Stimulated activated naive CD8-positive, alpha-beta T cell treated with anti-CD3 and anti-CD28 coated beads, Interleukin-15, amount 100 ng/mL, for 72 hours (primary cell): ENCODE data around the gene KIF1B.
A peak's percentile ranks its signal among the peaks of the same experiment; 100 is the strongest.
"Not testable (repeated sequence)": the region's sequence is repeated elsewhere in the genome, so short reads cannot be mapped to it uniquely, and the experiment has no call there.

Experiments
- ATAC-seq: fragments of 150-1000 bp; cut with Tn5 transposase; 2 replicates; pipeline ENCODE4 v1.10.0; 2021; ENCODE audit warnings: mild to moderate bottlenecking, moderate library complexity
- DNase-seq, 2 donors: peaks; one replicate each; pipeline ENCODE4 v3.0.0; 2021 to 2022
- H3K27ac Mint-ChIP-seq, 2 donors: one replicate each; pipeline ENCODE4 v1.8.0; 2022; ENCODE audit warnings: mild to moderate bottlenecking in 2 of 2, mixed read lengths in 2 of 2, moderate library complexity in 2 of 2
- H3K27me3 Mint-ChIP-seq: one replicate; pipeline ENCODE4 v1.8.0; 2022; ENCODE audit warnings: mixed read lengths
- H3K4me1 Mint-ChIP-seq: one replicate; pipeline ENCODE4 v1.8.0; 2022; ENCODE audit warnings: mild to moderate bottlenecking, mixed read lengths
- H3K4me3 Mint-ChIP-seq, 2 donors: one replicate each; pipeline ENCODE4 v1.8.0; 2022; ENCODE audit warnings: mild to moderate bottlenecking in 2 of 2, mixed read lengths in 2 of 2, moderate library complexity in 1 of 2
- H3K9me3 Mint-ChIP-seq, 2 donors: one replicate each; pipeline ENCODE4 v1.8.0; 2022; ENCODE audit warnings: mixed read lengths in 2 of 2

KIF1B gene

DNA sequence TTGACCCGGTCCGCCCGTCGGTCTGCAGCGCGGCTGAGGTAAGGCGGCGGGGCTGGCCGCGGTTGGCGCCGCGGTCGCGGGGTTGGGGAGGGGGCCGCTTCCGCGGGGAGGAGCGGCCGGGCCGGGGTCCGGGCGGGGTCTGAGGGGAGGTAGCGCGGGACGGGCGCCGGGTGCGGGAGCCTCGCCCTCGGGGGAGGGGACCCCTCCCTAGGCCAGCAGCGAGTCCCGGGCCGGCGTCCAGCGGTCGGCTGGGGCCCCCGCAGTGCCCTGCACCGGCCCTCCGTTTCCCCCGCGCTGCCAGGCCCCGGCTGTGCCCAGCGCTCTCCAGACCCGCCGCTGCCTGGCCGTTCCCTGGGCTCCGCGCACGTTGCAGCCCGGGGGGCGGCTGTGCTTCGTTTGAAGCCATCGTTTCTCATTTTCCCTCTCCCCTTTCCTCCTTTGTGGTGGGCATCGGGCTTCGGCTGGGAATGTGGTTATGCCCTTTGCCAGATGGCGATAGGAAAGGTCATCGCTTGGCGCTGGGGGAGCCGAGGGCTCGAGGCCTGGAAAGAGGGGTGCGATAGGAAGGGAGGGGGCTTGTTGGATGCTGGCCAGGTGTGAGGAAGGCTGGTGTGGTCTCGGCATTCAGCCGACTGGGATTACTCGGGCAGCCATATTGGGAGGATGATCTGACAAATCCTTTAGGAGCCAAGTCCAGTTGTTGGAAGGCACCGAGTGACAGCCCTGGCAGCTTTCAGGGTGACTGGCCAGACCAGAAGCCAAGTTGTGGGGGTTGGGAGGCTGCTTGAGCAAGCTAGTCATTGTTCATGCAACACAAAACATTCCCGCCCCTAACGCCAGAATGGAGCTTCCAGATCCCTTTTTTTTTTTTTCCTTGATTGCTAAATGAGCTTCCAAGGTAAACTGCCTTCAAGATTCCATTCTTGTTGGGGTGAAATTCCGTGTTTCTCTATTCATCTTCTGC lies 753 bp downstream of the KIF1B start:
- H3K4me3 Mint-ChIP-seq: peak overlapping the region; percentile 76 to 82
- DNase-seq (peak in 1 of 2 donors; percentile 10), ATAC-seq (peak; percentile 6)
- H3K27me3 Mint-ChIP-seq: no peaks in the 10 kb centered on the region
- H3K9me3 Mint-ChIP-seq: no peaks in the 10 kb centered on the region
- H3K27ac Mint-ChIP-seq: peak overlapping the region in 1 of 2 donors; percentile 77
- peaks cover 37% of the 10 kb centered on the region for H3K4me1 Mint-ChIP-seq

DNA sequence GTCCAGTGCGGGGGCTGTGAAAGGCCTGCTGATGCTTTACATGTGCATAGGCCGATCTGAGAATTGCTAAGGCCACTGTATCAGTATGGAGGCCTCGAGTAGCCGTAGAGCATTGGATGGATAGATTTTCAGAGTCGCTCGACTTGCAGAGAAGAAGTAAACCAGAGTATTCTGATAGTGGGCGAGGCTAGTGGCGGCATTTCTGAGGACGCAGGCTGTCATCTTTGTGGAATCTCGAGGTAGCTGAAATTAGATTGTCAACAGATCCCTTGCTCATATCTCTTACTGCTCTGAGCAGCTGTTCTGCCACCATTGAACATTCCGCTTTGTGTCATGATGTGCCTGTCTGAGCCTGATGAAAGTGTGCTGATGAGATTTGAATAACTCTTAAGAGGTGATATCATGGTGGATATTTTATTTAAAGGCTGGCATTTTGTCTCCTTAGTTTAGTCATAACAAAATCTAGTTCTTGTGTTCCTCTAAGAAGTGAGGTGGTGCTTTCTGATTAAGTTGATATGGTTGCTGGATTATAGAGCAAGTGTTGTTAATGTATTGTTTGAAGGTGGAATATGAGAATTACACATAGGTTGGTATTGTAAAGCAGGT lies 1.5 kb downstream of the KIF1B start:
- DNase-seq: no peak
- Mint-ChIP-seq H3K4me1 (peaks cover 44% of the 10 kb centered on the region), H3K27me3 (no peaks in the 10 kb centered on the region), H3K27ac (peak overlapping the region in 1 of 2 donors; percentile 77), H3K9me3 (no peaks in the 10 kb centered on the region), H3K4me3 (peak overlapping the region; percentile 76 to 82)
- no peak for ATAC-seq

DNA sequence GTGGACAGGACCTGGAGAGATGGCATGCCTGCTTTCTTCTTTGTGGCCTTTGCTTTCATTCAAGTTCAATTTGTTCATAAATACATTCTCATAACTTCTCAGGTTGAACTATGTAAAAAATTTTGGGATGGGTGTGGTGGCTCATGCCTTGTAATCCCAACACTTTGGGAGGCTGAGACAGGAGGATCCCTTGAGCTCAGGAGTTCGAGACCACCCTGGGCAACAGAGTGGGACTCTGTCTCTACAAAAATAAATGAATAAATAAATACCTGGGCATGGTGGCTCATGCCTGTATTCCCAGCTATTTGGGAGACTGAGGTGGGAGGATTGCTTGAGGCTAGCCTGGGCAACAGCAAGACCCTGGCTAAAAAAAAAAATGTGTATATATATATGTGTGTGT lies 2.1 kb downstream of the KIF1B start:
- no peak for DNase-seq
- Mint-ChIP-seq H3K4me1 (peaks cover 48% of the 10 kb centered on the region), H3K9me3 (no peaks in the 10 kb centered on the region), H3K4me3 (no peak overlapping the region), H3K27ac (no peak overlapping the region), H3K27me3 (no peaks in the 10 kb centered on the region)
- no peak for ATAC-seq

DNA sequence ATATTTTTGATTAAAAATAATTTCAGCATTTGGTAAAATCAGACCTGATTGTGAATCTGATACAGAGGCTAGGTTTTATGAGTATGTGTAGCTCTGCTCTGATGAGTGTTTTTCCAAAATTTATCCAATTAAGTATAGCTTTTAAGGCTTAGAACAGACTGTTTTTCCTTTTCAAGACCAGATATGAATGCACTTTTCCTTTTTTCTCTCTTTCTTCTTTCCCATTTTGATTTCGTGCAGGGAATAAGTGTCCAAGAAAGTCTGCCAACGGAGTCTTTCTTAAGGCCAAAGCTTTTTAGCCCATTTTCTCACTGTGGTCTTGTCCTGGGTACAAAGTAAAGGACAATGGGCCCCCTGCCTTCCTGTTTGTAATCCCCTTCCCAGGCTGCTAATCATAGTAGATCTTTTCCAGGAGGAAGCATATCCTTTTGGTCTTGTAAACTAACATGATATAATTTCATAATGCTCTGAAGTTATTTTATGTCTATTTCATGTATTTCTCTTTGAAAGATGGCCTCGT lies 2.9 kb downstream of the KIF1B start:
- H3K27me3 Mint-ChIP-seq: no peaks in the 10 kb centered on the region
- peaks cover 56% of the 10 kb centered on the region for H3K4me1 Mint-ChIP-seq
- no peak overlapping the region for H3K27ac Mint-ChIP-seq
- DNase-seq (no peak), ATAC-seq (no peak)
- H3K9me3 Mint-ChIP-seq: no peaks in the 10 kb centered on the region
- no peak overlapping the region for H3K4me3 Mint-ChIP-seq

DNA sequence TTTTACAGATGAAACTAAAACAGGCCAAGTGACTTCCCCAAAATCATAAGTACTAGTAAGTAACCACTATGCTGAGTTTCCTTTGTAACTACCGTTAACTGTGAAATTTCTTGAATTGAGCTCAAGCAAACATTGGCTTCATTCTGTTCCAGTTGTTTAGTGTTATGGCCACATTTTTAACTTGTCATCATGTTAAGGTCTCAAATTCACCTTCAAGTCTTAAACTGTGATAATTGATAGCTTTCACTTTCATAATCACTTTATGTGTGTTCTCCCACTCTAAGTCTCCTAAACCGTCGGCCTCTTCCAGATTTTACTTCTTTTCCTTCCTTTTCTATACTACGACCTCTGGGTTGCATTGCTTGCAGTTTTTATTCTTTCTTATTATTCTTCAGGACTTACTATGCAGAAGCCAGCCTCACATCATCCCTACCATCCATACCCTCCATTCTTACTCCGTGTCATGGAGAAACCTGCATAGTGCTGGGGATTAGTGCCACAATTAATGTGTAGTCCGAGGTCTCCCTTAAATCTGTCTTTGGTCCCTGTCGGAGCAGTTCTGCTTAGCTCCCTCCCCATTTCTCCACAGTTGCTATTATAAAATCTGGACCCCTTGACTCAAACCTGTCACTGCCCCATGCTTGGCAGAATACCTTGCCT lies 5.8 kb downstream of the KIF1B start:
- no peaks in the 10 kb centered on the region for H3K9me3 Mint-ChIP-seq
- peak overlapping the region; percentile 4 to 27 for H3K4me3 Mint-ChIP-seq
- no peak overlapping the region for H3K27ac Mint-ChIP-seq
- no peaks in the 10 kb centered on the region for H3K27me3 Mint-ChIP-seq
- peaks cover 49% of the 10 kb centered on the region for H3K4me1 Mint-ChIP-seq
- ATAC-seq (no peak), DNase-seq (no peak)

DNA sequence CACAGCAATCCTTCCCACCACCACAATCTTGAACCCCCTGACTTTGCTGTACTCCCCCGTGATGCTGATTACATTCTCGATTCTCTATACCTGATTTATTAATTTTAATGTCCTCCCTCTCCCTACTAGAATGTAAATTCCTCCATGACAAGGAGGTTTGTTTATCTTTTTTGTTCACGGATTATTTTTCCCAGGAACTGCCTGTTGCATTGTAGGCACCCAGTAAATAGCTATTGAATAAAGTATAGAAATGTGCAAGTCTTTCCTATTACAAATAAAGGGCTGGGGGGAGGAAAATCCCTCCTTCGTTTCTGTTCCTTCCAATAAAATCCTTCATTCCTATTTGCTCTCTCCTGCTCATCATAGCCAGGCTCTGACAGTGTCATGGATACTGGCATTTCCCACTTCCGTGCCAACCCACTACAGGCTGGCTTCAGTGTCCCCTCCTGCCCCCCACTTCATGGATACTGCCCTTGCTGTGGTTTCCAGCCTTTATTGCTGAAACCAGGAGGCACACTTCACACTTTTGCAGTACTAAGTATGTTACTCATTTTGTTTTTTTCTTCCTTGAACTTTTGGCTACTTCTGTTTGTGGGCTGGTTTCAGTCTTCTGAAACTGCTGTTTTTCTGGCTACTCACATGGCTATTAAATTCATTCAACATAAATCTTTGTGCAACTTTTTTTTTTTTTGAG lies 7.5 kb downstream of the KIF1B start:
- Mint-ChIP-seq H3K27me3 (no peaks in the 10 kb centered on the region), H3K4me1 (peaks cover 35% of the 10 kb centered on the region), H3K4me3 (peak overlapping the region in 1 of 2 donors; percentile 7), H3K27ac (peak overlapping the region in 1 of 2 donors; percentile 76), H3K9me3 (no peaks in the 10 kb centered on the region)
- ATAC-seq: peak; percentile 60
- DNase-seq: no peak

DNA sequence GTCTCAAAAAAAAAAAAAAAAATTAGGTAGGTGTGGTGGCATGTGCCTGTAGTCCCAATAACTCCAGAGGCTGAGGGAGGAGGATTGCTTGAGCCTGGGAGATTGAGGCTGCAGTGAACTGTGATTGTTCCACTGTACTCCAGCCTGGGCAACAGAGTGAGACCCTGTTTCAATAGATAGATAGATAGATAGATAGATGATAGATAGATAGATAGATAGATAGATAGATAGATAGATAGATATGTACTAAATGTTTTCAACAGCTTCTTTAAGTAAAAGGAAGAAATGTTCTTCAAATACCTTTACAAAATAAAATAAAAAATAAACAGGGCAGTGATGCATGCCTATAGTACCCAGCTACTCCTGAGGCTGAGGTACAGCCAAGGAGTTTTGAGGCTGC lies 9.8 kb downstream of the KIF1B start:
- H3K4me3 Mint-ChIP-seq: no peak overlapping the region
- no peaks in the 10 kb centered on the region for H3K9me3 Mint-ChIP-seq
- H3K27ac Mint-ChIP-seq: no peak overlapping the region
- H3K27me3 Mint-ChIP-seq: no peaks in the 10 kb centered on the region
- peaks cover 30% of the 10 kb centered on the region for H3K4me1 Mint-ChIP-seq
- DNase-seq (no peak), ATAC-seq (no peak)

DNA sequence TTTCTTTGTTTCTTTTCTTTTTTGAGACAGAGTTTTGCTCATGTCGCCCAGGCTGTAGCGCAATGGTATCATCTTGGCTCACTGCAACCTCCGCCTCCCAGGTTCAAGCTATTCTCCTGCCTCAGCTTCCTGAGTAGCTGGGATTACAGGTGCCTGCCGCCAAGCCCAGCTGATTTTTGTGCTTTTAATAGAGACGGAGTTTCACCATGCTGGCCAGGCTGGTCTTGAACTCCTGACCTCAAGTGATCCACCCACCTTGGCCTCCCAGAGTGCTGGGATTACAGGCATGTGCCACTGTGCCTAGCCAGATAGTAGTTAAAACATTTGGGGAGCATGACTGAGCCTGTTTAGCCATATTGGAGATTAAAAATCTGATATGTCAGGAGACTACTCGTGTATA lies 10.3 kb downstream of the KIF1B start:
- H3K27ac Mint-ChIP-seq, H3K4me3 Mint-ChIP-seq, ATAC-seq, H3K27me3 Mint-ChIP-seq, H3K9me3 Mint-ChIP-seq, DNase-seq: not testable (repeated sequence)
- peaks cover 27% of the 10 kb centered on the region for H3K4me1 Mint-ChIP-seq

DNA sequence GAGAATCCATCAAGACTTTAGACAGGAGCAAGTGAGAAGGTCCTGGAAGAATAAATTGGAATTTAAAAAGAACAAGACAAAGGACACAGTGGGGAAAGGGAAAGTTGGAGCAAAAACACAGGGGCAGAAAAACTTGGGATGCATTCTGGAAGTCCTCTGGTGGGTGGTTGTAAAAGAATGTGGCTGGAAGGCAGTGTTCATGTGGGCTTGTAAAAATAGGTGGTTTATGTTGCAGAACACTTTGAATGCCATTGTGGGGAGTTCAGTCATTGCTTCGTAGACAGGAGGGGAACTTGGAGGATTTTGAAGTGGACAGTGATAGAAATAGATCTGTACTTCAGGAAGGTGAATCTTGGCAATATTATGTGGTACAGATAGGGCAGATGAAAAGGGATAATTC lies 15.2 kb downstream of the KIF1B start:
- H3K4me1 Mint-ChIP-seq: no peaks in the 10 kb centered on the region
- no peak overlapping the region for H3K4me3 Mint-ChIP-seq
- DNase-seq (no peak), ATAC-seq (no peak)
- H3K27ac Mint-ChIP-seq: no peak overlapping the region
- no peaks in the 10 kb centered on the region for H3K27me3 Mint-ChIP-seq
- no peaks in the 10 kb centered on the region for H3K9me3 Mint-ChIP-seq

DNA sequence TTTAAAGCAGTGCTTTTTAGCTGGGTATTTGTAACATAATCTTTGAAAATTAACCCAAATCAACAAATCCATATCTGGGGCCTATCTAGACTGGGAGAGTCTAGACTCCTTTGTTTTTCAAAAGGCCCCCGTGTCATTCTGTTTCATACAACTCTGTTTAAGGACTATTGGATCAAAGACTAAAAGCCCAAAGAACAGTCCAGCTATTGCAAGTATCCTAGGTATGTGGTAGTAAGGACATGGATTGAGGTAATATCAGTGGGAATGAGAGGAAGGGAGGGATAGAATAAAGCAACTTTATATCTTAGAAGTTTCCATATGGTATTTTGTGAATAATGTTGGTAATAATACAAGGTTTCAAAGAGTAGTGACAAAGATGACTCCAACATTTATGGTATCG lies 18.2 kb downstream of the KIF1B start:
- no peak overlapping the region for H3K4me3 Mint-ChIP-seq
- no peaks in the 10 kb centered on the region for H3K27me3 Mint-ChIP-seq
- ATAC-seq: no peak
- no peaks in the 10 kb centered on the region for H3K4me1 Mint-ChIP-seq
- H3K9me3 Mint-ChIP-seq: no peaks in the 10 kb centered on the region
- no peak for DNase-seq
- H3K27ac Mint-ChIP-seq: no peak overlapping the region

DNA sequence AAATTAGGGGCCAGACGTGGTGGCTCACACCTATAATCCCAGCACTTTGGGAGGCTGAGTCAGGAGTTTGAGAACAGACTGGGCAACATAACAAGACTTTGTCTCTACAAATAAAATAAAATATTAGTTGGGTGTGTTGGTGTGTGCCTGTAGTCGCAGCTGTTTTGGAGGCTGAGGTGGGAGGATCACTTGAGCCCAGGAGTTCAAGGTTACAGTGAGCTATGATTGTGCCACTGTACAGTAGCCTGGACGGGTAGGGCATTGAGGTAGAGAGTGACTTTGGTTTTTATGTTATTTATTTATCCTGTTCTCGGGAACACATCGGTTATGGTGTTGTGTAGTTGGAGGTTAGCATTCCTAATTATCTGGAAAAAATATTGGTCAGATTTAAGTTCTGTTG lies 19.5 kb downstream of the KIF1B start:
- Mint-ChIP-seq H3K27me3 (no peaks in the 10 kb centered on the region), H3K27ac (no peak overlapping the region), H3K4me3 (no peak overlapping the region), H3K4me1 (no peaks in the 10 kb centered on the region), H3K9me3 (no peaks in the 10 kb centered on the region)
- no peak for DNase-seq
- ATAC-seq: no peak

DNA sequence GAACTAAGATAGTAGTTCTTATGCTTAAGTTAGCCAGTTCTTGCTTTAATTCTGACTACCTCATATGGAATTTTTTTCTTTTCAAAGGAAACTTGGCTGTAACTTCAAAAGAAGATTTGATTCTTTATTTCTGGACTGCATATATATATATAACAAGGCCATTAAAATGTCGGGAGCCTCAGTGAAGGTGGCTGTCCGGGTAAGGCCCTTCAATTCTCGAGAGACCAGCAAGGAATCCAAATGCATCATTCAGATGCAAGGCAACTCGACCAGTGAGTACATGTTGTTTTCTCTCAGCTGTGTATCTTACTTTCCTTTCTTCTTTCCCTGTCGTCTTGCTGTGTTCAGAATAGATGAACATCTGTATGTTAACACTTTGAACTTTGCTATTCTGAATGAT lies 21.8 kb downstream of the KIF1B start:
- Mint-ChIP-seq H3K9me3 (no peaks in the 10 kb centered on the region), H3K4me3 (no peak overlapping the region), H3K27ac (no peak overlapping the region), H3K4me1 (peaks cover 9% of the 10 kb centered on the region), H3K27me3 (no peaks in the 10 kb centered on the region)
- DNase-seq: no peak
- no peak for ATAC-seq

DNA sequence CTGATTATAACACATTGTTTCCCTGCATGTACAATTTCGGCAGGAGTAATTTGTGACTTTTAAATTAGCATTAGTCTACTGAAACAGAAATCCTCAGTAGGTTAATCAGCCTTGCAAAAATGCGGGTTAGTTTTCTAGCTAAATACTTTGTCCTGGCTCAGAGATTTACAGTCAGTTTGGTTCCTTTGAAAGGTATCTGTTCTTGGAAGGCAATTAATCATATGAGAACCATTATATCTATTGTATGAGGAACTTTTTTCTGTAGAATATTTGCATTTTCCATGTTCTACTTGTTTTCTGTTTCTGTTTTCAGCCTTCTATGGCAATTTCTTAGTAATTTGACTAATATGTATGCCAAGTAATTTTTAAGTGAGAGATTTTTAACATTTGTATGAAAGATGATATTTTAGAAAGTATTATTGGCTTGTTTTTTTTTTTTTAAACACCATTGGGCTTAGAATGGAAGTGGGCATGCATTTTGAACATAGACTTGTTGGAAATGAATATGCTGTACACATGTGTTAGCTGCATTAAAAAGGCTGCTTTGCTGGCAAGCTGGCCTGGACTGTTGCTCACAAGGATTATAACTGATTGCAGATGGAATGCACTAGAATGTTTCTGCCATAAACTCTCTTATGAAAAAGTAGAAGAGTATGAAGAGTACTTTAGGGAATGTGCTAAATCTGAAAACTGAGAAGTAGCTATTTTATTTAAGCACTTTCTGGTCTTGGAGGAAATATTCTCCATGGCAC lies 26.2 kb downstream of the KIF1B start:
- ATAC-seq (no peak), DNase-seq (no peak)
- Mint-ChIP-seq H3K27me3 (no peaks in the 10 kb centered on the region), H3K4me3 (no peak overlapping the region), H3K9me3 (no peaks in the 10 kb centered on the region), H3K27ac (no peak overlapping the region), H3K4me1 (peaks cover 10% of the 10 kb centered on the region)

DNA sequence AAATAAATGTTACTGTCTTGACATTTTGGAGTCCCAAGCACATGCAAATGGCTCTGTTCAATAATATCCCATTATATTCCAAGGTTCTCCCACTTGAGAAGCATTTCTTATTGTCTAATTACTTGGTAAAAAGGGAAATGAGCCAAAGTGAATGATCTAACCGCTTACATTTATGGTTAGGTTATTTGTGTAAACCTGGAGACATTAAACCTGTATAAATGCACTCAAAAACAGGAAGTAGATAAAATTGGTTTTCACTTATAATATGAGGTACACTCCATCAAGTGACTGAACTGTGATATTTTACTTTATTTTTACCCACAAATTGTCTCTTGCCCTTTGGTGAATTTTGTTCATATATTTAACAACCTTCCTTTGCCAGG lies 26.8 kb downstream of the KIF1B start:
- no peak overlapping the region for H3K27ac Mint-ChIP-seq
- peaks cover 10% of the 10 kb centered on the region for H3K4me1 Mint-ChIP-seq
- no peak overlapping the region for H3K4me3 Mint-ChIP-seq
- no peaks in the 10 kb centered on the region for H3K27me3 Mint-ChIP-seq
- ATAC-seq (no peak), DNase-seq (no peak)
- H3K9me3 Mint-ChIP-seq: no peaks in the 10 kb centered on the region

DNA sequence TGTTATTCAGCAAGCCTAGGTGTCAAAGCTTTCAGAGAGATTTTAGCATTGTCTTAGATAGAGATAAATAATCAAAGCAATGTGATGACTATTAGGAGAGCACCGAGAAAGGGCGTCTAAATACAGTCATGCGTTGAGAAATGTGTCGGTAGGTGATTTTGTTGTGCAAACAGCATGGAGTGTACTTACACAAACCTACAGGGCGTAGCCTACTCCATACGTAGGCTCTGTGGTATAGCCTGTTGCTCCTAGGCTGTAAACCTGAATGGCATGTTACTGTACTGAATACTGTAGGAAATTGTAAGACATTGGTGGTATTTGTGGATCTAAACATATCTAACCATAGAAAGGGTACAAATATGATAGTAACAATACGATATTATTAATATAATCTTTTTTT lies 31.8 kb downstream of the KIF1B start:
- H3K4me3 Mint-ChIP-seq: no peak overlapping the region
- no peak for DNase-seq
- no peaks in the 10 kb centered on the region for H3K9me3 Mint-ChIP-seq
- H3K27me3 Mint-ChIP-seq: no peaks in the 10 kb centered on the region
- no peak overlapping the region for H3K27ac Mint-ChIP-seq
- ATAC-seq: no peak
- peaks cover under 1% of the 10 kb centered on the region for H3K4me1 Mint-ChIP-seq
